Measurements from ENCODE around the gene TMEM72.

- no peak for TF ChIP-seq CTCF (IDR thresholded peaks at IDR 0.05; ENCODE audit: poor library complexity)
- no peak for TF ChIP-seq EZH2 (IDR thresholded peaks at IDR 0.05; ENCODE audit: borderline replicate concordance)
These were observed 72.1 kb downstream of the TMEM72 start for GRCh38 chr10:44983066-44983894.

Data from hepatocyte (in vitro differentiated cells).